Osteoblast (primary cell): ENCODE results near the gene PCDHGA6. TPM values are rescaled to one million over a fixed set of nuclear protein-coding genes. Genes with fewer than 3 reads are reported as not detected.

Experiments used
- DNase-seq: peaks from one replicate; pipeline ENCODE4 v3.0.0; 2011; ENCODE audit warnings: low spot score, mixed read lengths; ENCODE audit not compliant: insufficient read length; ENCODE audit errors: missing footprints
- H2AFZ ChIP-seq: 2 replicates; pipeline ENCODE4 v1.6.0; 2011; ENCODE audit warnings: mild to moderate bottlenecking, low read length
- H3K27ac ChIP-seq: 2 replicates; pipeline ENCODE4 v1.5.1; 2011; ENCODE audit warnings: mild to moderate bottlenecking, low read depth, low read length, moderate library complexity
- H3K27me3 ChIP-seq: 2 replicates; pipeline ENCODE4 v1.6.0; 2012; ENCODE audit warnings: mild to moderate bottlenecking, control low read depth, inconsistent platforms, low read length, moderate library complexity; ENCODE audit not compliant: insufficient read depth
- H3K36me3 ChIP-seq: 2 replicates; pipeline ENCODE4 v1.5.1; 2011; ENCODE audit warnings: mild to moderate bottlenecking, low read length, control low read depth, moderate library complexity; ENCODE audit not compliant: insufficient read depth
- H3K4me1 ChIP-seq: 2 replicates; pipeline ENCODE4 v1.5.1; 2011; ENCODE audit warnings: mild to moderate bottlenecking, low read length, control low read depth, moderate library complexity; ENCODE audit not compliant: insufficient read depth
- H3K4me2 ChIP-seq: 2 replicates; pipeline ENCODE4 v1.6.0; 2011; ENCODE audit warnings: mild to moderate bottlenecking, low read length; ENCODE audit not compliant: insufficient read depth
- H3K4me3 ChIP-seq: fragments of 200-600 bp; sonication (generic); 3 replicates; pipeline ENCODE4 v1.5.1; 2012; ENCODE audit warnings: mild to moderate bottlenecking, low read length, inconsistent platforms; ENCODE audit not compliant: insufficient read depth
- H3K79me2 ChIP-seq: 2 replicates; pipeline ENCODE4 v1.6.0; 2012; ENCODE audit warnings: mild to moderate bottlenecking, low read length, control low read depth, inconsistent platforms; ENCODE audit not compliant: insufficient read depth
- H3K9me3 ChIP-seq: 2 replicates; pipeline ENCODE4 v1.5.1; 2011; ENCODE audit warnings: low read depth, low read length, control low read depth
- H4K20me1 ChIP-seq: 2 replicates; pipeline ENCODE4 v1.6.0; 2012; ENCODE audit warnings: mild to moderate bottlenecking, low read length, control low read depth; ENCODE audit not compliant: insufficient read depth
- CTCF ChIP-seq: IDR thresholded peaks from 2 replicates; pipeline ENCODE4 v1.5.1; 2011; ENCODE audit warnings: mild to moderate bottlenecking, low read depth, low read length, moderate library complexity; ENCODE audit errors: extremely low read depth
- total RNA-seq: library from RNA; depleted of rRNA; stranded (reverse); fragments of >200 nt; gene quantifications from 2 replicates; pipeline ENCODE4 v1.2.3, GENCODE V29; 2012

The PCDHGA6 gene
- total RNA-seq, 1 donor, result 5.1 TPM

- Histone ChIP-seq H2AFZ (peak within 1 kb of the TSS; percentile 58), H3K9me3 (no peaks in the 10 kb centered on the region), H3K27ac (no peak within 1 kb of the TSS), H3K36me3 (no peaks in the 10 kb centered on the region), H3K4me3 (peak within 1 kb of the TSS; percentile 71), H3K4me1 (no peaks in the 10 kb centered on the region), H3K79me2 (no peaks in the 10 kb centered on the region), H3K27me3 (no peaks in the 10 kb centered on the region), H3K4me2 (peak within 1 kb of the TSS; percentile 77), H4K20me1 (no peaks in the 10 kb centered on the region)
- DNase-seq, result peak; percentile 93
- TF ChIP-seq CTCF, result peak; percentile 65
Measured at GRCh38 chr5:141382469-141383294, 9.0 kb downstream of the PCDHGA6 start, which contains the start of gene PCDHGA7. Gene PCDHGA7, plus strand, starts transcription at chr5:141382742. Its CDS starts 158 bp downstream, at chr5:141382900.

- no peaks in the 10 kb centered on the region for H3K27me3 ChIP-seq
- no peaks in the 10 kb centered on the region for H4K20me1 ChIP-seq
- no peak overlapping the region for H3K27ac ChIP-seq
- peak overlapping the region; percentile 71 for H3K4me3 ChIP-seq
- DNase-seq, result no peak
- no peak for TF ChIP-seq CTCF
- peaks cover 2% of the 10 kb centered on the region for H3K9me3 ChIP-seq
- no peaks in the 10 kb centered on the region for H3K36me3 ChIP-seq
- peak overlapping the region; percentile 58 for H2AFZ ChIP-seq
- H3K4me2 ChIP-seq, result peak overlapping the region; percentile 77
- no peaks in the 10 kb centered on the region for H3K79me2 ChIP-seq
- H3K4me1 ChIP-seq, result no peaks in the 10 kb centered on the region
Measured at GRCh38 chr5:141383345-141383744, 9.7 kb downstream of the PCDHGA6 start.

GRCh38 chr5:141384471-141385267, 11.0 kb downstream of the PCDHGA6 start:
- H3K79me2 ChIP-seq, result no peaks in the 10 kb centered on the region
- no peak overlapping the region for H3K4me2 ChIP-seq
- TF ChIP-seq CTCF, result no peak
- H3K27me3 ChIP-seq, result no peaks in the 10 kb centered on the region
- no peaks in the 10 kb centered on the region for H3K36me3 ChIP-seq
- no peak for DNase-seq
- H3K4me3 ChIP-seq, result no peak overlapping the region
- H2AFZ ChIP-seq, result no peak overlapping the region
- H3K9me3 ChIP-seq, result peaks cover 10% of the 10 kb centered on the region
- no peaks in the 10 kb centered on the region for H4K20me1 ChIP-seq
- H3K27ac ChIP-seq, result no peak overlapping the region
- H3K4me1 ChIP-seq, result no peaks in the 10 kb centered on the region
